ENCODE results near the gene TTC9B.

- TF ChIP-seq, protein P1, sequence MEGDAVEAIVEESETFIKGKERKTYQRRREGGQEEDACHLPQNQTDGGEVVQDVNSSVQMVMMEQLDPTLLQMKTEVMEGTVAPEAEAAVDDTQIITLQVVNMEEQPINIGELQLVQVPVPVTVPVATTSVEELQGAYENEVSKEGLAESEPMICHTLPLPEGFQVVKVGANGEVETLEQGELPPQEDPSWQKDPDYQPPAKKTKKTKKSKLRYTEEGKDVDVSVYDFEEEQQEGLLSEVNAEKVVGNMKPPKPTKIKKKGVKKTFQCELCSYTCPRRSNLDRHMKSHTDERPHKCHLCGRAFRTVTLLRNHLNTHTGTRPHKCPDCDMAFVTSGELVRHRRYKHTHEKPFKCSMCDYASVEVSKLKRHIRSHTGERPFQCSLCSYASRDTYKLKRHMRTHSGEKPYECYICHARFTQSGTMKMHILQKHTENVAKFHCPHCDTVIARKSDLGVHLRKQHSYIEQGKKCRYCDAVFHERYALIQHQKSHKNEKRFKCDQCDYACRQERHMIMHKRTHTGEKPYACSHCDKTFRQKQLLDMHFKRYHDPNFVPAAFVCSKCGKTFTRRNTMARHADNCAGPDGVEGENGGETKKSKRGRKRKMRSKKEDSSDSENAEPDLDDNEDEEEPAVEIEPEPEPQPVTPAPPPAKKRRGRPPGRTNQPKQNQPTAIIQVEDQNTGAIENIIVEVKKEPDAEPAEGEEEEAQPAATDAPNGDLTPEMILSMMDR (conservative IDR thresholded peaks at IDR 0.05; ENCODE audit: low read depth, low read length) = no peak
- no peak for TF ChIP-seq BHLHE40 (IDR thresholded peaks at IDR 0.05; ENCODE audit: low read depth, low read length)
- no peak for TF ChIP-seq ELK1 (IDR thresholded peaks at IDR 0.05; ENCODE audit: borderline replicate concordance, low read depth, low read length)
- TF ChIP-seq FOS (IDR thresholded peaks at IDR 0.05; ENCODE audit: low read depth, low read length) = no peak
- no peak for TF ChIP-seq POLR2A (IDR thresholded peaks at IDR 0.05; ENCODE audit: low read depth, low read length)
Measured at GRCh38 chr19:40204381-40204780, 13.8 kb downstream of the TTC9B start.
